GM18951 (cell line): ENCODE results near the gene UBE2E1.

Experiments
- POLR2A ChIP-seq: IDR thresholded peaks from 4 replicates; pipeline ENCODE4 v1.6.1; 2011; ENCODE audit warnings: mild to moderate bottlenecking; ENCODE audit not compliant: insufficient read length, insufficient read depth; ENCODE audit errors: extremely low read depth
- in situ Hi-C: fragments of 300-500 bp; cut with MboI; formaldehyde crosslinking; loops from one replicate; pipeline ENCODE4 v1.12.0; 2022; ENCODE audit warnings: low sequenced_read_pairs, mixed read lengths, inconsistent platforms; ENCODE audit not compliant: unreplicated experiment

Gene UBE2E1

DNA sequence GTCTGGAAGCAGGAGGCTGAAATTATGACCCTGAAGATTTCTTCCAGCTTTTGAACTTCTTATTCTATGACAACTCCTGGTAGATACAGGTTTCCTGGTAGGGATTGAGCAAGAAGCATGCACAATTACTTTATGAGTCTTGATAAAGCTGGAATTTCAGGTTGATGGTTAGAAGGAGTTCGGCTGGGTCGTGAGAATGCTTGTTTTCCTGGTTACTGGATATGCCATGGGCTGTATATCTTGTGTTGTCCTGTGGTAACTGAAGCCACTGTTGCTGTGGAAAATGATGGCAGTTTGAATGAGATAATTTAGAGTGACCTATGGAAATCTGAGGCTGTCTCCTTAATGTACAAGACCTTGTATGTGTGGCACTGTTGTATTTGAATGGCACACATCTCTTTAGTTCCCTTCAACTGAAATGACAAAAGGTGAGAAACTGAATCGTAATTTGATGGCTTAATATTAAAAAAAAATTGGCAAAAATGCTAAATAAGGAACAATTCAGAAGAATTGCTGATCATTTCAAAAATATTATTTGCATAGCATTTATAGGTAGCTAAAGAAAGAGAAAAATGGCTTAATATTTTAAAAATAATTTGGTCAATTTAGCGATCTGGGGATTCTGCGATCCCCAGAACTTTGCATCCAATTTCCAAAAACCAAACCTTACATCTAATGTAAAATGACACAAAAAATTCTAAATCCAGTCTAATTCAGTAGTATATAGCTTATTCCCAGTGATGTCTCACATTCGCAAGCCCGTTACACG lies 1.1 kb upstream of the UBE2E1 start:
- in situ Hi-C loops = no loop called here
- no peak for TF ChIP-seq POLR2A

DNA sequence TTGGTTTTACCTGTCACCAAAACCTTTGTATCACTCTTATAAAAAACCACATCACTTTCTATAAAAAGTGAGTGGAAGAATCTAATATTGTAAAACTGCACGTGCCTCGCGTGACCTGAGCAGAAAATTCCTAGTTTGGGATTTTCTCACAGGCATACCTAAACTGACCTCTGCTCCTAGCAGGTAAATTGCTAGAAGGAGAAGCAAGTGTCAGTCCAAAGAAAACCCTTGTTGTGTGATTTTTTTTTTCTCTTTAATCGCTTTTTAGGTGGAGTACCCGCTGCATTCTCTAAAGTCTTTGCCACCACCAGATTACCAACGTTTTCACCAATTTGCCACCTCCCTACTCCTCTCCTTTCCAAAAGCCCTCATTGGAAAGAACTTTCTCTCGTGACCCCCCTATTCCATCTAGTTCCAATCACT lies 534 bp upstream of the UBE2E1 start:
- in situ Hi-C loops = no loop called here
- TF ChIP-seq POLR2A = no peak

DNA sequence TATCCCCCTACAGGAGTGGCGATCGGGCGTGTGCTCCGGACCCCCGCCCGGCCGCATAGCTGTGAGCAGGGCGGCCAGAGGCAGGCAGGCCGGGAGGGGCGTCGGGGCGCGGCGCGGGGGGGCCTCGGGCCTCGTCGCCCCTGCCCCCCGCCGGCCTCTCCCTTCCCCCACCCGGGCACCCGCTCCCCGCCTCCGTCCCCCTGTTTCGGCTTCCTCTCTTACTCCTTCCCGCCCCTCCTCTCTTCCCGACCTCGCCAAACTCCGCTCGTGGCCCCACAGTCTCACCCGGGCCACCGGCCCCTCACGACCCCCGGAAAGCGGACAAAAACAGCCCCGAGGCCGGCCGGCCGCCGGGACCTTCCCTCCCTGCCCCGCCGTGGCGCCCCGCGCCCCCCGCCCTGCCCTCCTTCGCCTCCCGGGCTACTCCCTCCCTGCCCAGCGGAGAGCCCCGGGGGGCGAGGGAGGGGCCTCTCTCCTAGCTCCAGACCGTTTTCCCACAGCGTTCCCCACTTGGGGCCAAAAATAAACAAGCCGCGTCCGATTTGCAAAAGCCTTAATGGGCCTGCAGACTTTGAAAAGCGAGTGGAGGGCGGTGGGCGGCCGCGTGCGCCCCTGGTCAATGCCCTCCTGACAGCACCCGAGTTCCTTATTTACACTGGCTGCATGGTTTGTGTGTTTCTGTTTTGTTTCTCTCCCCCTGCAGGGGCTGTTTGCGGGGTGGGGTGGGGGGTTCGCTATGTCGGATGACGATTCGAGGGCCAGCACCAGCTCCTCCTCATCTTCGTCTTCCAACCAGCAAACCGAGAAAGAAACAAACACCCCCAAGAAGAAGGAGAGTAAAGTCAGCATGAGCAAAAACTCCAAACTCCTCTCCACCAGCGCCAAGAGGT lies 1.0 kb downstream of the UBE2E1 start:
- in situ Hi-C loops = no loop called here
- no peak for TF ChIP-seq POLR2A

DNA sequence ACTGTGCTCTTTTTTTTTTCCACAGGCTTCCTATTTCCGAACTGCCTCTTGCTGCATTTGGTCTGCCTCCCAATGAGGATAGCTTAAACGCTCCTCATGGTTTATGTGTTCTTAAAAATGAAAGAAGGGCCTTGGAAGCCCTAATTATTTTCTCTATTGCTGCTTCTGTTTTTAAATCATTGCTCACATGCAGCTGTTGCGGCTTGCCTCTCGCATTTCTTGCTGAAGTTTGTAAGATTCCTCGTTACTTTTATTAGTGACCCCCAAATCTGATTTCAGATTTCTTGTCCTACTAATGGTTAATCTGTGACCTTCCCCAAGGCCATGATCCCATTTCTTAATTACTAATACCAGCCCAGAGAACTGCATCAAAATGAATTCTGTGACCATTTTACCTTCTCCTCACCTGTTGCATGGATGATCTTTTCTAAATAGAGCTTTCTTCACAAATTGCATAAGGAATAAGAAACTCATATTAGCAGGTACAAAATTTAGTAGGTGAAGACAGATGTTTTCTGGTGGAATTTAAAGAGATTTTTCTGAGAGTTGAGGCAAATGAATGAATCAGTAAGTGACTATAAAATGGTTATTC lies 1.8 kb downstream of the UBE2E1 start:
- TF ChIP-seq POLR2A = no peak
- in situ Hi-C loops = no loop called here

DNA sequence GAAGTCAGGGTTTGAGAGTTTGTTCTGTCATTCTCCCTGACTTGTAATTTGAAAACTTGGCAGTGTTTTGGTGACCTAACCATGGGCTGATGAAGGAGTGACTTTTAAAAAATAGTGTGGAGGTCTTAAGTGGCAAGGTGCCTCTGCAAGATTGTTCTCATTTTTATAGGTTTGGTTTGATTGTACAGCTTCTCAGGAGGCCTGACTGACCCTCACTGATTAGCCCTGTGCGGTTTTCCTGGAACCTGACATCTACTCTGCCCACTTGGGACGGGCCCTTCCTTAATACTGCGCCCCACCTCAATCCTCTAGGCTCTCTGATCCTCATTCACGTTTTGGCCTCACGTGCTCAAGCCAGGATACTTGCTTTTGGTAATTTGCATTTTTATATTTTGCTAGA lies 2.8 kb downstream of the UBE2E1 start:
- in situ Hi-C loops = no loop called here
- no peak for TF ChIP-seq POLR2A

DNA sequence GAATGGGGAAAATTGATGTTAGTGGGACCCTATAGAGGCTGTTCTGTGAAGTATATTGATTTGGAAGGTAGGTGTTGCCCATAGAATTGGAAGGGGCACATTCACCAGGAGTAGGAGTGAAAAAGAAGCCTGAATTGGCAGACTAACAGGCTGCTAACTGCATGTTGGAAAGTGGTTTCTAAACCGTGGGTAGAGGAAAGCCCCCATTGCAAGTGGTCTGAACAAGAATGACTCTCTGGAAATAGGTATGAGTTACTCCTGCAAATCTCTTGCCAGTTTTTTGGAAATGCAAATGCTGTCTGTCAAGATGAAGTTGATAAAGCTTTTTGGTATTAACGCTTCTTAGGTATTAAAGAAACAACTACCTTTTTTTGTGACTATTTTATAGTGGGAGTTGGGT lies 3.5 kb downstream of the UBE2E1 start:
- in situ Hi-C loops = no loop called here
- TF ChIP-seq POLR2A = no peak

DNA sequence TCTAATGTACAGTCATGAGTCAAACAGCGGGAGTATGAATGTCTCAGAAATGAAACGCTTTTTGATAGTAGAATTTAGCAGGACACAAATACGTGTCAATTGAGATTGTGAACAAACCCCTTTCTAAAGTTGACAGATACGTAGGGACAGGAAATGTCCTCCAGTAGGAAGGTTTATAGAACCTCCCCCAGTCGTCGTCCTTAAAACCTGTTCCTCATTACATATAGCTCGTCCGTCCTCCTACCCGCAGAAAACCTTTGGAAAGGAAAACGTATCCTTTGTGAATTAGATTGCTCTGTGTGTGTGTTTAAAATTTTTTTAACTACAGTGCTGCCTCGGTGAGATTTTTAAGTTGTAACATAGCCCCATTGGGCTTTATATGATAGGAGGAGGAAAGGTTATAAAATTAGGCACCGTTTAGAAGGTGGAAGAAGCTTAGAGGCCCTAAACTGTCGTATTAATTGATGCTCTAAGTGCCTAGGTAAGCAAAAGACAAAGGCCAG lies 4.1 kb downstream of the UBE2E1 start:
- no peak for TF ChIP-seq POLR2A
- in situ Hi-C loops = no loop called here

DNA sequence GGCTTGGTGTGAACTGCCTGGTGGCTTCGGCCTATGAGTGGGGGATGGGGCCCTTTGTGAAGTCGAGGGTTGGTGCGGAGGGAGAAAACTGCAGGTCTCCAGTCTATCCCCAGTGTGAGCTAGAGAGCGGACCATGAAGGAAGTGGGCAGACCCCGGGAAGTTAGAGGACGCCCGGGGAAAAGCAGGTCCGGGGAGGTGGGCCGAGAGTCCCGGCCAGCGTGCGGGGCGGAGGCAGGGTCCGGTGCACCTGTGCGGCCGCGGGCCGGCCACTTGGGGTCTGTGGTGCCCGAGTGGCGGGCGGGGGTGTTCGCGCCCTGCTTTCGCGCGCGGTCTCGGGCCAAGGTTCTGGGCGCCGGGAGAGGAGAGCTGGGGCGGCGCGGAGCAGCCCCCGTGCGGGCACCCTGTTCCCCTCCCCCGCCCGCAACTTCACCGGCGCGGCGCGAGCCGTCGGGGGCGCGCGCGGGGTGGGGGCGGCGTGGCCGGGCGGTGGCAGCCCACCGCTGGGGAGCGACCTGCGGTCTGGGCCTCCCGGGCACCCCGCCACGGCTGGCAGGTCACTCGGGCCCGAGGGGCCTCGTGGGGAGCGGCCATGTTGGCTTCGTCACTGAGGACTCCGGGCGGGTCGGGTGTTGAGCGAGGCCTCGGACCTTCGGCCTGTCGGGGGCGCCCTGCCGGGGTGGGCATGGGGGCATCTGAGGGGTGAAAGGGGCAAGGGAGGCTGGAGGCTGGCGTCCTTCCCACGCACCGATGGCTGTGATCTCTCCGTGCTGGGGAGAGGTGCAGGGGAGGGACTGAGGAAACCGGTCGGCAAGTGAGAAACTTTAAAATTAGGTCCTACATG lies 4.8 kb downstream of the UBE2E1 start:
- TF ChIP-seq POLR2A = peak; percentile 46
- in situ Hi-C loops = no loop called here

DNA sequence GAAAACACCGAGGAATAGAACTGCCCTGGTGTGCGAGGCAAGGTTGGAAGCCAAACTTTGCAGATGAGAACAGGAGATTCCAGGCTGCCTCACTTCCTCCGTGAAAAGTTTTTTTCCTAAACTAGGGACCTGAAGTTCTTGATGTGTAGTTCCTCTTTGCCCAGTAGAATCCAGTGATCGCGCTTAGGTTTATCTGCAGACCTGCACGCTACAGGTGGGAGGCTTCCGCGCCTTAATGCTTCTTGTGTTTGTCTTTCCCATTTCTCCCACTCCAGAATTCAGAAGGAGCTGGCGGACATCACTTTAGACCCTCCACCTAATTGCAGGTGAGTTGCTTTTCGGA lies 5.4 kb downstream of the UBE2E1 start:
- in situ Hi-C loops = no loop called here
- no peak for TF ChIP-seq POLR2A

DNA sequence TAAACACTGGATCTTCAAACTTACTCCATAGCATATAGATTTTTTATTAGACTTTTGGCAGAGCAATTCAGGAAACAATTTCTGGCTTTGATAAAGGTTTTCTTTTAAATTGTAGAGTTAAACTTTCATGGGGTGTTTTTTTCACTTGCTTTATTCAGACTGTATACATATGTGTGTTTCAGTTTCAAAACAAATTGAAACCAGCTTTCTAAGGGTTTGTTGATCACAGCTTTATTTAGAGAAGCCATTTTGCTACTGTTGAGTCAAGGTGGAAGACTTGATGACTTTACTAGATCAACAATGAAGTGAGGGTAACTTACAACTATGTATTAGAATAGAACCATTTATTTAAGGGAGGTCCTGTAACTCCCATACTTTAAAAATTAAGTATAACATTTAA lies 6.2 kb downstream of the UBE2E1 start:
- in situ Hi-C loops = no loop called here
- TF ChIP-seq POLR2A = no peak

DNA sequence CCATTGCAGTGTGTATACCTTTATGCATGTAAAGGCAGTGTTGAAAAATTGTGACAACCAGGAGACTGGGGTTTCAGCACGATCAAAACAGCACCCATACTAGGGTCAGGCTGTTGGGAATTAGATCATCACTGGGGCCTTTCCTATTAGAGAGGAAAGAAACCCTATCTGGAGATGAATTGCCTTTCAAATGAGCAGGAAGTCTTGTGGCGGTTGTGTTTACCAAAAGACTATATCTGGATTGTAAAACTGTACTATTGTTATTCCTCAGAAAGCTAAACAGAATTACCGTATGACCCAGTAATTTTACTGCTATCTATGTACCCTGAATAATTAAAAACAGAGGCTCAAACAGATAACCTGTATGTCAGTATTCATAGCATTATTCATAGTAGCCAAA lies 10.1 kb downstream of the UBE2E1 start:
- no peak for TF ChIP-seq POLR2A
- in situ Hi-C loops = no loop called here

DNA sequence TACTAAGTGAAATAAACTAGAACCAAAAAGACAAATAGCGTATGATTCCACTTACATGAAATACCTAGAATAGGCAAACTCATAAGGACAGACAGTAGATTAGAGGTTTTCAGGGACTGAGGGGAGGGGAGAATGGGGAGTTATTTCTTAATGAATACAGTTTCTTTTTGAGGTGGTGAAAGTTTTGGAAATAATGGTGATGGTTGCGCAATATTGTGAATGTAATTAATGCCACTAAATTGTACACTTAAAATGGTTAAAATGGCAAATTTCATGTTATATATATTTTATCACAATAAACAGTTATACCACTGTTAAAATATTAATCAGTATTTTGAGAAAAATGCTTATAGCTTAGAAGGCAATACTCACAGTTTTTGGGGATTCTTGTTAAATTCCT lies 11.0 kb downstream of the UBE2E1 start:
- in situ Hi-C loops = no loop called here
- TF ChIP-seq POLR2A = no peak
